IgD-negative memory B cell (primary cell): ENCODE measurements around the gene KCNJ12. TPM values are rescaled to one million over a fixed set of nuclear protein-coding genes. Genes with fewer than 3 reads are reported as not detected.

Source experiments
- H3K27ac Mint-ChIP-seq, 3 donors: one replicate each; pipeline ENCODE4 v1.8.0; 2020 to 2022; ENCODE audit warnings: mild to moderate bottlenecking in 3 of 3, mixed read lengths in 3 of 3, moderate library complexity in 1 of 3
- H3K27me3 Mint-ChIP-seq: one replicate; pipeline ENCODE4 v1.8.0; 2021; ENCODE audit warnings: mixed read lengths
- H3K36me3 Mint-ChIP-seq: one replicate; pipeline ENCODE4 v1.8.0; 2020; ENCODE audit warnings: mild to moderate bottlenecking, mixed read lengths
- H3K4me1 Mint-ChIP-seq, 3 donors: one replicate each; pipeline ENCODE4 v1.8.0; 2020 to 2022; ENCODE audit warnings: mixed read lengths in 3 of 3, mild to moderate bottlenecking in 1 of 3
- H3K4me3 Mint-ChIP-seq, 4 donors: one replicate each; pipeline ENCODE4 v1.8.0; 2020 to 2022; ENCODE audit warnings: mild to moderate bottlenecking in 4 of 4, mixed read lengths in 4 of 4, moderate library complexity in 3 of 4
- H3K9me3 Mint-ChIP-seq, 3 donors: one replicate each; pipeline ENCODE4 v1.8.0; 2020 to 2021; ENCODE audit warnings: mixed read lengths in 3 of 3, mild to moderate bottlenecking in 1 of 3
- polyA plus RNA-seq: library from polyadenylated mRNA; unstranded; fragments of 300-500 nt; fragmentation: Illumina TruSeq; gene quantifications from one replicate; pipeline ENCODE4 v1.2.3, GENCODE V29; 2021

Gene KCNJ12
- polyA plus RNA-seq, 1 donor from 2014 or later = not detected

GRCh38 chr17:21370430-21370829, 5.7 kb upstream of the KCNJ12 start:
- Mint-ChIP-seq H3K27ac (no peak overlapping the region), H3K36me3 (no peaks in the 10 kb centered on the region), H3K4me3 (no peak overlapping the region), H3K27me3 (peaks cover 31% of the 10 kb centered on the region), H3K9me3 (no peaks in the 10 kb centered on the region), H3K4me1 (peaks cover 5 to 21% (median 7%) of the 10 kb centered on the region in 3 donors)

- Mint-ChIP-seq H3K36me3 (no peaks in the 10 kb centered on the region), H3K9me3 (no peaks in the 10 kb centered on the region), H3K27ac (no peak overlapping the region), H3K4me3 (no peak overlapping the region), H3K4me1 (peaks cover 5 to 23% (median 9%) of the 10 kb centered on the region in 3 donors), H3K27me3 (peaks cover 37% of the 10 kb centered on the region)
Measured at GRCh38 chr17:21371511-21372081, 4.6 kb upstream of the KCNJ12 start.

DNA sequence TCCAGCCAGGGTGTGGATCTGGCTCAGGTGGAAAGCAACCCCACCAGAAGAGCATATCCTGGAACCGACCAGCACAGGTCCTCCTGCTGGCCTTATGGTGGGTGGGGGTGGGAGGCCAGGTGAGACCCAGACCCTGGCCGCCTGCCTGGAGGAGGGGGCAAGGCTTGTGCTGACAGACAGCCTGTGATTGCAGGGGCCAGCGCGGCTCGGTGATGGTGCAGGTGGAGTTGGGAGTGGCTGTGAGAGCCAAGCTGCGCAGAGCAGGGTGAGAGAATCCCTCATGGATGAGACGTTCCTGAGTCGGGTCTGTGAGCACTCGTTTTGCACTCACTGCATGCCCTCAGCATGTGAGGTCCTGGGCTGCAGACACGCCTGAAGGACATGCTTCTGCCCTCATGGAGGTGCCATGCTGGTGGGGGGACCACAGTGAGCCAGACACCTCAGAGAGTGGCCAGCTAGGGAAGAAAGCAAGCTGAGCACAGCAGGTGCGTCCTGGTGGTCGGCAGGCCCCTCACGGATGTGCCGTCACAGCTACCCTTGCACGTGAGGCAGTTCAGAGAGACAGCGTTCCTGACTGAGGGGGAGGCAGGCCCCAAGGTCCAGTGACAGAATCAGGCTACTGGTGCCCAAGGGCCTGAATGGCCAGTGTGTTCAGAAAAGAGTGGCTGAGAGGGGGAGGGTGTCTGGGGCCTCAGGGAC, 3.8 kb upstream of the KCNJ12 start:
- H3K27me3 Mint-ChIP-seq = peaks cover 43% of the 10 kb centered on the region
- H3K36me3 Mint-ChIP-seq = no peaks in the 10 kb centered on the region
- H3K27ac Mint-ChIP-seq = no peak overlapping the region
- H3K4me3 Mint-ChIP-seq = no peak overlapping the region
- H3K4me1 Mint-ChIP-seq = peaks cover 5 to 23% (median 9%) of the 10 kb centered on the region in 3 donors
- H3K9me3 Mint-ChIP-seq = no peaks in the 10 kb centered on the region

GRCh38 chr17:21373036-21373435, 3.1 kb upstream of the KCNJ12 start:
- Mint-ChIP-seq H3K36me3 (no peaks in the 10 kb centered on the region), H3K9me3 (no peaks in the 10 kb centered on the region), H3K27me3 (peaks cover 47% of the 10 kb centered on the region), H3K4me3 (peak overlapping the region in 1 of 4 donors; percentile 12), H3K27ac (no peak overlapping the region), H3K4me1 (peaks cover 5 to 26% (median 9%) of the 10 kb centered on the region in 3 donors)

- peaks cover 44% of the 10 kb centered on the region for H3K27me3 Mint-ChIP-seq
- no peaks in the 10 kb centered on the region for H3K36me3 Mint-ChIP-seq
- no peak overlapping the region for H3K4me3 Mint-ChIP-seq
- H3K27ac Mint-ChIP-seq = no peak overlapping the region
- H3K4me1 Mint-ChIP-seq = peaks cover 0 to 20% (median 6%) of the 10 kb centered on the region in 3 donors
- no peaks in the 10 kb centered on the region for H3K9me3 Mint-ChIP-seq
Measured at GRCh38 chr17:21373696-21374440, 2.3 kb upstream of the KCNJ12 start.

DNA sequence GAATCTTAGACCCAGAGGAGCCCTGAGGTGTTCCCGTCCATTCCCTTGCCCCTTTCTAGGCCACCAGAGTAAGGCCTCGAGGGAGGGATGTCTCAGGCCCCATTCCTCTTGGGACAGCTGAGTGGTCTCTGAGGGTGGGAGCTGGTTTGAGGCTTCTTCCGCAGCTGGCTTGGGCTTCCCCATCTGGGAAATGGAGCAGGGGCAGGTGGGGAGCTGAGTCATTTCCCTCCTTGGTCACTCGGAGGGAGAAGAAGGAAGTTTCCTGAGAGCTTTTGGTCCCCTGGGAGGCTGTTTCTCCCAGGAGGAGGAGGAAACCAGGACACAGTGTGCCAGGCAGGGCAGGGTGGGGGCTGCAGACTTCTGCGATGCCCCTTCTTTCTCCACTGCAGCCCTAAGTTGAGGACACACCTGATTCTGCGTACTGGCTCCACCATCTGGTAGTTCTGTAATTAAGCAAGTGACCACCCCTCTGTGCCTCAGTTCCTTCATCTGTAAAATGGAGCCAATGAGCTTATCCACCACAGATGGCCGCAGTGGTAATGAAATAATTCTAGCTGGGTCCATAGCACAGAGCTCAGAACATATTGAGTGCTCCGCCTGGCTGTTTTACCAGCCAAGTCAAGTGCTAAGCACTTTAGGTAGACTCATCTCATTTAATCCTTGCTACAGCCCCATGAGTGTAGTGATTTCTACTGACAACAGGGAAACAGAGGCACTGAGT, 1.6 kb upstream of the KCNJ12 start:
- Mint-ChIP-seq H3K27ac (no peak overlapping the region), H3K27me3 (peaks cover 44% of the 10 kb centered on the region), H3K36me3 (no peaks in the 10 kb centered on the region), H3K4me3 (no peak overlapping the region), H3K9me3 (no peaks in the 10 kb centered on the region), H3K4me1 (peaks cover 0 to 17% (median 2%) of the 10 kb centered on the region in 3 donors)

DNA sequence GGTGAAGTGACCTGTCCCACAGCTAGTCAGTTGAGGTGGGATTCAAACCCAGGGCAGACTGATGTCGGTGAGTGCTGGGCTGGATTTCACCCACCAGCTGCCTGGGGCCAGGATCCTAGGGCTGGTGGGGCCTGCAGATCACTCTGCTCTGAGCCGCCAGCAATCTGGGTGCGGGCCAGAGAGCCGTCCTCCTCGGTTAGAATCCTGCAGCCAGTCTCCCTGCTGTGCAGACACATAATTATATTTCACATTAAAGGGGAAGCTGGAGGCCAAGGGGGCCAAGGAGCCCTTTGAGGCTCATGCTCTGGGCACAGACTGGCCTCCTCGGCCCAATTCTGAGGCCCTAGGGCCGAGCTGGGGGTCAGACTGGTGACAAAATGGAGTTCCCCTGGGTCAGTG, 996 bp upstream of the KCNJ12 start:
- Mint-ChIP-seq H3K27me3 (peaks cover 43% of the 10 kb centered on the region), H3K9me3 (no peaks in the 10 kb centered on the region), H3K27ac (peak overlapping the region in 1 of 3 donors; percentile 13), H3K4me3 (no peak overlapping the region), H3K36me3 (no peaks in the 10 kb centered on the region), H3K4me1 (peaks cover 0 to 16% (median 2%) of the 10 kb centered on the region in 3 donors)

GRCh38 chr17:21375757-21376080, 438 bp upstream of the KCNJ12 start:
- H3K4me3 Mint-ChIP-seq = no peak overlapping the region
- peaks cover 0 to 14% (median 2%) of the 10 kb centered on the region in 3 donors for H3K4me1 Mint-ChIP-seq
- no peaks in the 10 kb centered on the region for H3K9me3 Mint-ChIP-seq
- H3K27ac Mint-ChIP-seq = peak overlapping the region in 2 of 3 donors; percentile 13 to 80
- H3K36me3 Mint-ChIP-seq = no peaks in the 10 kb centered on the region
- H3K27me3 Mint-ChIP-seq = peaks cover 40% of the 10 kb centered on the region

DNA sequence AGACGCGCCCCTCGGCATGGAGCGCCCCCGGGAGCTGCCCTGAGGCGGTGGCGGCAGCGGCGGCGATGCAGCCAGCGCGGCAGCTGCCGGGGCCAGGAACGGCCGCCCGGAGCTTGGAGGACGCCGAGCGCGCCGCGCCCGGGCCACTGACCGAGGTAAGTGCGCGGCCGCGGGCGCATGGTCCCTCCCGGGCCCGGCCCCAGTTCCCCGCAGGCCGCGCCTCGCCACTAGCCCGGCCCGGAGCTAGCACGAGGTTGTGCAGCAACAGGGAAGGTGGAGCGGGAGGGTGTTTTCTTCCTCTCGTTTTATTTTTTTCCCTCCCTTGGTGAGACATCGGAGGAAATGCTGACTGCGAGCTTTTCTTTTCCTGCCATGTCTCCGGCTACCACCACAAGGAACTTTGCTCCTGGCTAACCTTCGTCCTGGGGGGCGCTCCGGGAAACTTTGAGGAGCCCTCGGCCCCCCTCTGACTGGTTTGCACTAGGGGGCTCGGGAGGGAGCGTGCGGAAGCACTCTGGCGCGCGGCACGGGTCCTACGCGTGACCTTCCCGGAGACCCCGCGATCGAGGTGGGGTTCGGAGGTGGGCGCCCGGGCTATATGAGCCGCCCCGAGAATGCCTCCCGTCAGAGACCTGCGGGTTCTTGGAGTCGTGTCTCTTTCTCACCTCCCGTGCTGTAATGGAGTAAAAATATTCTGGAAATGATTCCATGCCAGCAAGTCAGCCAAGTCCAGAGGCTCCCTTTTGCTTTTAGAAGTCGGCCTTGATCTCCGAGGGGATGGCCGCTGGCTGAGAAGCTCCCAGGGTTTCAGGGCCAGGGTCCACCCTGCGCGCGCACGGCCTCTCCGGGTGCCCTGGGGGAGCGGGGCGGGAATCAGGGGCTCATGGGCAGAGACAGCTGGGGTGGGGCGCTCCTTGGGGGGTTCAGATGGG, 868 bp downstream of the KCNJ12 start:
- Mint-ChIP-seq H3K27ac (no peak overlapping the region), H3K9me3 (peaks cover 0 to 3% (median 0%) of the 10 kb centered on the region in 3 donors), H3K4me3 (peak overlapping the region in 3 of 4 donors; percentile 21 to 68 (median 57)), H3K36me3 (no peaks in the 10 kb centered on the region), H3K4me1 (peaks cover 0 to 14% (median 2%) of the 10 kb centered on the region in 3 donors), H3K27me3 (peaks cover 38% of the 10 kb centered on the region)

DNA sequence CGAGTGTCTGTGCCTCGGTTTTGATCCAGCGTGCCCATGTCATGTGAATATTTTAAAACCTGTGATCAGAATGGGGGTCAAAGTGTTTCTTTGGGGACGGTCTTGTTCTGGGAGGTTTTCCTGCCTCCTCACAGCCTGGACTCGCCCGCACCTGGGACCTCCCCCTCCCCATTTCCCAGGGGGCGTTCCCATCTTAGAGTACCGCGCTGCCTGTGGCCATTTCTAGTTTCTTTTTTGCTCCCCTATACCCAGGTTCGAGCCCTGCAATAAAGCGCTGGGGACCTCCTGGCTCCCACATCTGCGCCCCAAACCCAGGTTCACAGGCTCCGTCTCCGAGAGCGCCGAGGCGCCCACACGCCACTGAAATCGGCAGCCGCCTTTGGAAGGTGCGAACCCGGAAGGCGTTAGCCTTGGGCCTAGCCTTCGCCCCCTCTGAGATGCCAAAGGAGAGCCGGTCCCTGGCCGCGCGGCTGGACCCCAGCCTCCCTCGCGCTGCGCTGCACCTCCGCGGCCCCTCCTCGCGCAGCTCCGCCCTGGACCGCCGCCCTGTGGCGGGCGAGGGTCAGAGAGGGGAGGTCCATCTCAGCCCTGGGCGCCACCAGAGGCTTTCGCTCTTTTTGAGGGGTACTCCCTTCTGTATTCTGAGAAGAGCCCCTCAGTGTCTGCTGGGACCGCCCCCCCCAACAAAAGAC, 1.7 kb downstream of the KCNJ12 start:
- no peak overlapping the region for H3K27ac Mint-ChIP-seq
- H3K27me3 Mint-ChIP-seq = peaks cover 35% of the 10 kb centered on the region
- peaks cover 0 to 13% (median 2%) of the 10 kb centered on the region in 3 donors for H3K4me1 Mint-ChIP-seq
- peak overlapping the region in 3 of 4 donors; percentile 12 to 68 (median 57) for H3K4me3 Mint-ChIP-seq
- no peaks in the 10 kb centered on the region for H3K36me3 Mint-ChIP-seq
- peaks cover 0 to 3% (median 0%) of the 10 kb centered on the region in 3 donors for H3K9me3 Mint-ChIP-seq

DNA sequence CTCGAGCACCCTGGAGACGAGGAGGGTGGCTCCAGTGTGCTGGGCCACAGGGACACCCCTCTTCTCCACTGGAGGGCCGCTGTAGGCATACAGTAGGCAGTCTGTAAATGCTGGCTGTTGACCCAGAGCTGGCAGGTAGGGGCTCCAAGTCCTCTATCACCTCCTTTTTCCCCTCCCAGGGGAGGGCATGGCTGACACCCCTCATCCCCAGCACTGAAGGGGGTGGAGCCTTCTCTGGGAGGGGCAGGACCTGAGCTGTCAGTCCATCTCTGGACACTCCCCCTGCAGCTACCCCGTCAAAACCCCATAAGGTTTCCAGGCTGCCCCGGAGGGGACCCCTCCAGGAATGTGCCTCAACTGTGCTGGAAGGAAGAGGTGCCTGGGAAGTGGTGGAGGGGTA, 2.4 kb downstream of the KCNJ12 start:
- Mint-ChIP-seq H3K4me3 (no peak overlapping the region), H3K4me1 (peaks cover 0 to 8% (median 2%) of the 10 kb centered on the region in 3 donors), H3K36me3 (no peaks in the 10 kb centered on the region), H3K9me3 (peaks cover 0 to 3% (median 0%) of the 10 kb centered on the region in 3 donors), H3K27me3 (peaks cover 29% of the 10 kb centered on the region), H3K27ac (no peak overlapping the region)

- peaks cover 0 to 8% (median 2%) of the 10 kb centered on the region in 3 donors for H3K4me1 Mint-ChIP-seq
- H3K27ac Mint-ChIP-seq = no peak overlapping the region
- no peak overlapping the region for H3K4me3 Mint-ChIP-seq
- H3K9me3 Mint-ChIP-seq = peaks cover 0 to 3% (median 0%) of the 10 kb centered on the region in 3 donors
- H3K36me3 Mint-ChIP-seq = no peaks in the 10 kb centered on the region
- peaks cover 27% of the 10 kb centered on the region for H3K27me3 Mint-ChIP-seq
Measured at GRCh38 chr17:21379080-21379711, 3.0 kb downstream of the KCNJ12 start.

DNA sequence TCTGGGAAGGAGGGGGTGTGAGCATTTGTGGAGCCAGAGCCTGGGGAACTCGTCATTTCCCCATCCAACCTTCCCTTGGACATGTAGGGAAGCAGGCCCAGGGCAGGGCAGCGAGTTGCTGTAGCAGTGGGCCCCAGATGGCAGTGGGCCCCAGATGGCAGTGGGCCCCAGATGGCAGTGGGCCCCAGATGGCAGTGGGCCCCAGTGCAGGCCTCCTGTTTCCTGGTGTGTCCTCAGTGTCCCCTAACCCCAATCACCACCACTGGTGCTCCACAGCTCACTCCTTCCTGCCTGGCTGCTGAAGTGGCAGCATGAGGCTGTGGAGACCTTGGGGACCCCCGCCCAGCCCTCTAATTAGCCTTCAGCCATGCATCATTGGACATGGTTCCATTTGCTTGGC, 4.5 kb downstream of the KCNJ12 start:
- Mint-ChIP-seq H3K9me3 (peaks cover 0 to 3% (median 0%) of the 10 kb centered on the region in 3 donors), H3K4me1 (peaks cover 0 to 3% (median 0%) of the 10 kb centered on the region in 3 donors), H3K27me3 (peaks cover 18% of the 10 kb centered on the region), H3K36me3 (no peaks in the 10 kb centered on the region), H3K4me3 (no peak overlapping the region), H3K27ac (no peak overlapping the region)
